Transverse colon (tissue), 4 donors: ENCODE data around the gene CLBA1.

Source experiments
- CTCF ChIP-seq, 5 experiments: fragments of 200-600 bp in 3 of 5; fragments of 450-650 bp in 2 of 5; sonication (generic) in 3 of 5; IDR thresholded peaks; 1 replicate in 2 of 5; 2 replicates in 3 of 5; pipeline ENCODE4 v1.5.1; 2016 to 2017; ENCODE audit warnings: antibody characterized with exemption in 5 of 5, inconsistent platforms in 3 of 5, mild to moderate bottlenecking in 2 of 5, moderate library complexity in 1 of 5
- EP300 ChIP-seq: sonication (generic); formaldehyde crosslinking; IDR thresholded peaks from one replicate; pipeline ENCODE4 v1.6.1; 2017; ENCODE audit warnings: antibody characterized with exemption, low read depth
- POLR2A ChIP-seq: fragments of 450-650 bp; IDR thresholded peaks from one replicate; pipeline ENCODE4 v1.6.1; 2016; ENCODE audit warnings: antibody characterized with exemption, mild to moderate bottlenecking, moderate library complexity
- POLR2AphosphoS5 ChIP-seq, 3 donors: sonication (generic); formaldehyde crosslinking; IDR thresholded peaks; one replicate each; pipeline ENCODE4 v1.6.1; 2016; ENCODE audit warnings: antibody characterized with exemption in 3 of 3

GRCh38 chr14:104983231-104983721 lies 2.3 kb upstream of the CLBA1 start:
- TF ChIP-seq CTCF (IDR thresholded peaks at IDR 0.05) = no peak
- no peak for TF ChIP-seq POLR2AphosphoS5 (IDR thresholded peaks at IDR 0.05)
- TF ChIP-seq POLR2A = no peak
- no peak for TF ChIP-seq EP300
